KBM-7 (cell line): ENCODE measurements around the gene MACROD2.

Experiments used
- DNase-seq: peaks from one replicate; pipeline ENCODE4 v3.0.0-alpha.2; 2015
- in situ Hi-C: fragments of 300-500 bp; cut with MboI; formaldehyde crosslinking; loops from 2 replicates; pipeline ENCODE4 v1.14.3; 2020; ENCODE audit warnings: low sequenced_read_pairs, low pct_unique_long_range_greater_than_20kb, mixed read lengths

Gene MACROD2

GRCh38 chr20:14881518-14881917 lies 886.2 kb downstream of the MACROD2 start:
- no peak for DNase-seq
- in situ Hi-C loops, result no loop called here

- peak; percentile 1 for DNase-seq
- in situ Hi-C loops, result no loop called here
Measured at GRCh38 chr20:14882157-14882556, 886.8 kb downstream of the MACROD2 start.

GRCh38 chr20:14882846-14883245 lies 887.5 kb downstream of the MACROD2 start:
- no peak for DNase-seq
- in situ Hi-C loops, result no loop called here

- no peak for DNase-seq
Measured at GRCh38 chr20:14883324-14883723, 888.0 kb downstream of the MACROD2 start.

GRCh38 chr20:14885661-14886060 lies 890.3 kb downstream of the MACROD2 start:
- in situ Hi-C loops, result no loop called here
- no peak for DNase-seq

More at GRCh38 chr20:14883324-14883723, 888.0 kb downstream of the MACROD2 start:
- in situ Hi-C loops, result no loop called here

- DNase-seq, result no peak
- in situ Hi-C loops, result no loop called here
Measured at GRCh38 chr20:14888134-14888533, 892.8 kb downstream of the MACROD2 start.

GRCh38 chr20:14889496-14890255 lies 894.4 kb downstream of the MACROD2 start:
- in situ Hi-C loops, result no loop called here
- no peak for DNase-seq

- no peak for DNase-seq
- in situ Hi-C loops, result no loop called here
Measured at GRCh38 chr20:14890713-14891112, 895.4 kb downstream of the MACROD2 start.

- DNase-seq, result no peak
- in situ Hi-C loops, result no loop called here
Measured at GRCh38 chr20:14892782-14893181, 897.5 kb downstream of the MACROD2 start.

- in situ Hi-C loops, result no loop called here
- no peak for DNase-seq
Measured at GRCh38 chr20:14896569-14896968, 901.3 kb downstream of the MACROD2 start.

GRCh38 chr20:14897608-14898007 lies 902.3 kb downstream of the MACROD2 start:
- DNase-seq, result no peak
- in situ Hi-C loops, result no loop called here

GRCh38 chr20:14902432-14903089 lies 907.2 kb downstream of the MACROD2 start:
- in situ Hi-C loops, result no loop called here
- DNase-seq, result no peak

- DNase-seq, result no peak
- in situ Hi-C loops, result no loop called here
Measured at GRCh38 chr20:14906908-14907434, 911.7 kb downstream of the MACROD2 start.

GRCh38 chr20:14910126-14910525 lies 914.8 kb downstream of the MACROD2 start:
- DNase-seq, result no peak
- in situ Hi-C loops, result no loop called here

GRCh38 chr20:14913896-14914620 lies 918.7 kb downstream of the MACROD2 start:
- in situ Hi-C loops, result no loop called here

GRCh38 chr20:14914633-14915032 lies 919.3 kb downstream of the MACROD2 start:
- in situ Hi-C loops, result no loop called here
- DNase-seq, result no peak

More at GRCh38 chr20:14913896-14914620, 918.7 kb downstream of the MACROD2 start:
- no peak for DNase-seq

- no peak for DNase-seq
Measured at GRCh38 chr20:14915356-14915755, 920.0 kb downstream of the MACROD2 start.

GRCh38 chr20:14916360-14916920 lies 921.1 kb downstream of the MACROD2 start:
- in situ Hi-C loops, result no loop called here
- DNase-seq, result no peak

More at GRCh38 chr20:14915356-14915755, 920.0 kb downstream of the MACROD2 start:
- in situ Hi-C loops, result no loop called here

GRCh38 chr20:14918281-14918680 lies 923.0 kb downstream of the MACROD2 start:
- in situ Hi-C loops, result no loop called here
- DNase-seq, result no peak
